H9 (cell line): ENCODE results near the gene CTRL. TPM values are rescaled to one million over a fixed set of nuclear protein-coding genes. Genes with fewer than 3 reads are reported as not detected.

Experiments
- DNase-seq: peaks from one replicate; pipeline ENCODE4 v3.0.0-alpha.2; 2017
- H2AFZ ChIP-seq: one replicate; pipeline ENCODE4 v1.6.1; 2013; ENCODE audit warnings: mild to moderate bottlenecking, low read length, control low read depth, moderate library complexity
- H2AK5ac ChIP-seq: 2 replicates; pipeline ENCODE4 v1.6.1; 2013; ENCODE audit warnings: low read length, control low read depth, mixed read lengths; ENCODE audit not compliant: insufficient read length
- H2BK120ac ChIP-seq: one replicate; pipeline ENCODE4 v1.6.1; 2013; ENCODE audit warnings: low read depth, mild to moderate bottlenecking, low read length, control low read depth, inconsistent platforms; ENCODE audit not compliant: poor library complexity, severe bottlenecking
- H2BK12ac ChIP-seq: 2 replicates; pipeline ENCODE4 v1.6.1; 2013; ENCODE audit warnings: low read length, control low read depth, mixed read lengths, low read depth; ENCODE audit not compliant: insufficient read length
- H2BK15ac ChIP-seq: 2 replicates; pipeline ENCODE4 v1.6.1; 2013; ENCODE audit warnings: low read depth, low read length, control low read depth
- H2BK20ac ChIP-seq: one replicate; pipeline ENCODE4 v1.6.1; 2013; ENCODE audit warnings: low read depth, mild to moderate bottlenecking, low read length, control low read depth, inconsistent platforms; ENCODE audit not compliant: poor library complexity, severe bottlenecking
- H2BK5ac ChIP-seq: 2 replicates; pipeline ENCODE4 v1.6.1; 2013; ENCODE audit warnings: low read length, control low read depth, mixed read lengths; ENCODE audit not compliant: insufficient read length
- H3K14ac ChIP-seq: 2 replicates; pipeline ENCODE4 v1.6.1; 2013; ENCODE audit warnings: low read length, control low read depth; ENCODE audit not compliant: insufficient read depth
- H3K18ac ChIP-seq: 2 replicates; pipeline ENCODE4 v1.6.1; 2013; ENCODE audit warnings: low read depth, mild to moderate bottlenecking, mixed read lengths, low read length, control low read depth; ENCODE audit not compliant: insufficient read length
- H3K23ac ChIP-seq: 2 replicates; pipeline ENCODE4 v1.6.1; 2013; ENCODE audit warnings: low read length, control low read depth, mixed read lengths, low read depth; ENCODE audit not compliant: insufficient read length
- H3K23me2 ChIP-seq: 2 replicates; pipeline ENCODE4 v1.6.1; 2013; ENCODE audit warnings: low read depth, mild to moderate bottlenecking, mixed read lengths, low read length, control low read depth; ENCODE audit not compliant: insufficient read length, poor library complexity, severe bottlenecking
- H3K27ac ChIP-seq: 2 replicates; pipeline ENCODE4 v1.5.1; 2013; ENCODE audit warnings: low read length, control low read depth, mixed read lengths, low read depth; ENCODE audit not compliant: insufficient read length
- H3K27me3 ChIP-seq: 2 replicates; pipeline ENCODE4 v1.6.1; 2013; ENCODE audit warnings: low read length, control low read depth, inconsistent platforms; ENCODE audit not compliant: insufficient read depth
- H3K4ac ChIP-seq: 2 replicates; pipeline ENCODE4 v1.6.1; 2013; ENCODE audit warnings: low read depth, mild to moderate bottlenecking, control low read depth, inconsistent platforms, low read length, moderate library complexity
- H3K4me1 ChIP-seq: 2 replicates; pipeline ENCODE4 v1.6.1; 2013; ENCODE audit warnings: low read length, control low read depth, inconsistent platforms; ENCODE audit not compliant: insufficient read depth
- H3K4me2 ChIP-seq: 2 replicates; pipeline ENCODE4 v1.6.1; 2013; ENCODE audit warnings: low read length, control low read depth, mixed read lengths; ENCODE audit not compliant: insufficient read length, insufficient read depth
- H3K56ac ChIP-seq: 2 replicates; pipeline ENCODE4 v1.6.1; 2013; ENCODE audit warnings: low read depth, mild to moderate bottlenecking, mixed read lengths, low read length, control low read depth; ENCODE audit not compliant: insufficient read length
- H3K79me1 ChIP-seq: 2 replicates; pipeline ENCODE4 v1.6.1; 2013; ENCODE audit warnings: low read depth, mild to moderate bottlenecking, moderate library complexity, low read length, control low read depth, inconsistent platforms; ENCODE audit not compliant: insufficient read depth, poor library complexity, severe bottlenecking
- H3K79me2 ChIP-seq: 2 replicates; pipeline ENCODE4 v1.6.1; 2013; ENCODE audit warnings: low read length, control low read depth, inconsistent platforms; ENCODE audit not compliant: insufficient read depth
- H3K9ac ChIP-seq: 2 replicates; pipeline ENCODE4 v1.6.1; 2013; ENCODE audit warnings: low read length, control low read depth, mixed read lengths; ENCODE audit not compliant: insufficient read length; ENCODE audit errors: extremely low read depth
- H3K9me3 ChIP-seq: one replicate; pipeline ENCODE4 v1.6.1; 2013; ENCODE audit warnings: low read depth, low read length, inconsistent platforms; ENCODE audit not compliant: control insufficient read depth
- H3T11ph ChIP-seq: one replicate; pipeline ENCODE4 v1.6.1; 2013; ENCODE audit warnings: mild to moderate bottlenecking, low read length, control low read depth, inconsistent platforms
- H4K20me1 ChIP-seq: one replicate; pipeline ENCODE4 v1.6.1; 2013; ENCODE audit not compliant: control insufficient read depth, insufficient read length, insufficient read depth
- H4K5ac ChIP-seq: 2 replicates; pipeline ENCODE4 v1.6.1; 2013; ENCODE audit warnings: low read depth, mild to moderate bottlenecking, mixed read lengths, low read length, control low read depth; ENCODE audit not compliant: insufficient read length
- H4K8ac ChIP-seq: replicated peaks from 2 replicates; pipeline ENCODE4 v1.6.1; 2013; ENCODE audit warnings: low read length, control low read depth, mixed read lengths, low read depth; ENCODE audit not compliant: insufficient read length
- H4K91ac ChIP-seq: 2 replicates; pipeline ENCODE4 v1.6.1; 2013; ENCODE audit warnings: low read depth, mild to moderate bottlenecking, moderate library complexity, mixed read lengths, low read length, control low read depth; ENCODE audit not compliant: insufficient read length
- H3K27ac Mint-ChIP-seq, 3 experiments: 2 replicates in 2 of 3; 3 replicates in 1 of 3; pipeline ENCODE4 v1.8.0; 2020 to 2021; ENCODE audit warnings: mixed read lengths in 3 of 3, mild to moderate bottlenecking in 1 of 3, moderate library complexity in 1 of 3
- H3K27me3 Mint-ChIP-seq: 2 replicates; pipeline ENCODE4 v1.8.0; 2021; ENCODE audit warnings: low read depth, mild to moderate bottlenecking, moderate library complexity, mixed read lengths
- H3K36me3 Mint-ChIP-seq, 3 experiments: 2 replicates in 2 of 3; 3 replicates in 1 of 3; pipeline ENCODE4 v1.8.0; 2020 to 2021; ENCODE audit warnings: low read depth in 3 of 3, mixed read lengths in 3 of 3; ENCODE audit not compliant: insufficient read depth in 1 of 3
- H3K4me1 Mint-ChIP-seq, 2 experiments: 2 replicates each; pipeline ENCODE4 v1.8.0; 2020; ENCODE audit warnings: mixed read lengths in 2 of 2
- H3K4me3 Mint-ChIP-seq, 2 experiments: 2 replicates in 1 of 2; 3 replicates in 1 of 2; pipeline ENCODE4 v1.8.0; 2020 to 2021; ENCODE audit warnings: mild to moderate bottlenecking in 2 of 2, mixed read lengths in 2 of 2, moderate library complexity in 1 of 2
- H3K9me3 Mint-ChIP-seq, 2 experiments: 2 replicates in 1 of 2; 3 replicates in 1 of 2; pipeline ENCODE4 v1.8.0; 2020; ENCODE audit warnings: mild to moderate bottlenecking in 2 of 2, mixed read lengths in 2 of 2, moderate library complexity in 1 of 2
- CTCF ChIP-seq: fragments of 200-600 bp; sonication (generic); conservative IDR thresholded peaks from 3 replicates; pipeline ENCODE4 v1.8.0; 2021; ENCODE audit warnings: antibody characterized with exemption, mild to moderate bottlenecking
- WGBS: extraction: QIAGEN DNeasy Blood & Tissue Kit; methylation state at CpG from one replicate; pipeline ENCODE4 v1.1.7; 2013; ENCODE audit warnings: missing lambda C conversion rate, low lambda C conversion rate, mixed read lengths; ENCODE audit not compliant: insufficient read length; ENCODE audit errors: extremely low coverage; 5-methylcytosine and 5-hydroxymethylcytosine counted together
- total RNA-seq: library from RNA; stranded (reverse); gene quantifications from 2 replicates; pipeline ENCODE4 v1.2.1, GENCODE V29; 2021

Gene CTRL
- total RNA-seq, 1 experiment from 2014 or later, result 2.7 TPM

GRCh38 chr16:67942510-67943255, 11.0 kb upstream of the CTRL start:
- DNase-seq, result peak; percentile 63
- no peaks in the 10 kb centered on the region for H3K9me3 ChIP-seq
- H3K27ac ChIP-seq, result no peak overlapping the region

More at GRCh38 chr16:67942510-67943255, 11.0 kb upstream of the CTRL start:
- peaks cover 2 to 15% of the 10 kb centered on the region in 2 experiments; a peak in 2 of 4 replicates for H3K4me1 Mint-ChIP-seq
- H3K4me3 Mint-ChIP-seq, result no peak overlapping the region
- Histone ChIP-seq H3K18ac (no peak overlapping the region), H3K14ac (no peak overlapping the region), H2BK120ac (no peak overlapping the region), H2BK12ac (no peak overlapping the region), H3K27me3 (no peaks in the 10 kb centered on the region), H3K9ac (no peak overlapping the region), H3K4ac (no peak overlapping the region), H2BK5ac (no peak overlapping the region), H4K91ac (no peak overlapping the region), H2AK5ac (no peak overlapping the region), H3K79me2 (no peaks in the 10 kb centered on the region), H4K8ac (no peak overlapping the region), H3K23ac (no peak overlapping the region), H3K79me1 (no peaks in the 10 kb centered on the region), H2AFZ (no peak overlapping the region), H4K5ac (no peak overlapping the region), H3K4me1 (no peaks in the 10 kb centered on the region), H4K20me1 (no peaks in the 10 kb centered on the region), H3K56ac (no peak overlapping the region), H3K23me2 (no peaks in the 10 kb centered on the region), H3K4me2 (no peak overlapping the region), H3T11ph (no peak overlapping the region), H2BK20ac (no peak overlapping the region), H2BK15ac (no peak overlapping the region)
- WGBS, result no CpG with 5 or more reads among the region's 27 CpGs
- H3K9me3 Mint-ChIP-seq, result no peaks in the 10 kb centered on the region
- H3K36me3 Mint-ChIP-seq, result peaks cover 11 to 46% (median 15%) of the 10 kb centered on the region in 3 experiments; a peak in 5 of 7 replicates
- no peak for TF ChIP-seq CTCF
- H3K27me3 Mint-ChIP-seq, result no peaks in the 10 kb centered on the region
- H3K27ac Mint-ChIP-seq, result no peak overlapping the region
